ENCODE data around the gene PERCC1. TPM values are rescaled to one million over a fixed set of nuclear protein-coding genes. Genes with fewer than 3 reads are reported as not detected.

The PERCC1 gene
- total RNA-seq, 1 experiment from 2014 or later = not detected

DNA sequence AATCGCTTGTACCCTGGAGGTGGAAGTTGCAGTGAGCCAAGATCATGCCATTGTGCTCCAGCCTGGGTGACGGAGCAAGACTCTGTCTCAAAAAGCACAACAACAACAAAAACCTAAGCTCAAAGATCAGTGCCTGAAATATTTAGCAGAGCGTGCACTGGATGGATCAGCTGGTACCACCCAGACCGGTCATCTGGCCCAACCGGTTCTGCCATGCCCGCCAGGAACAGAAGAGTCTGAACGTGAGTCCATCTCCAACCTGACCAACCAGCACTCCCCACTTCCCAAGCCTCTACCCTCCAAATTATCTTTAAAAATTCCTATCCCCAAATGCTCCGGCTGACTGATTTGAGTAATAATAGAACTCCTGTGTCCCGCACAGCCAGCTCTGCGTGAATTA, 8.8 kb upstream of the PERCC1 start:
- Histone ChIP-seq H3F3A (ENCODE audit: low read length, unreplicated experiment) (no peaks in the 10 kb centered on the region), H3K36me3 (ENCODE audit: low read depth, low read length) (no peaks in the 10 kb centered on the region), H2AFZ (ENCODE audit: low read length) (no peak overlapping the region), H3K9ac (ENCODE audit: low read length) (no peak overlapping the region), H3K4me3 (ENCODE audit: low read length) (no peak overlapping the region), H3K27ac (ENCODE audit: low read length) (no peak overlapping the region), H3K27me3 (ENCODE audit: low read length) (no peaks in the 10 kb centered on the region), H3K79me2 (ENCODE audit: low read length) (peaks cover 32% of the 10 kb centered on the region), H3K4me2 (ENCODE audit: low read length) (no peak overlapping the region), H4K20me1 (ENCODE audit: low read length) (no peaks in the 10 kb centered on the region), H3K9me2 (replicated peaks; ENCODE audit: low read length) (no peaks in the 10 kb centered on the region), H3K9me3 (ENCODE audit: low read length) (no peaks in the 10 kb centered on the region), H3K4me1 (ENCODE audit: insufficient read depth, low read length) (0 out of 2 replicates have a peak, but pooled peaks cover 5% of the 10 kb centered on the region)
- DNase-seq = no peak
- ATAC-seq = no peak
- no TSS peak for BruUV-seq (replicated peaks)
- intact Hi-C loops (cut with micrococcal nuclease) = no loop called here
- ChIA-PET POLR2A (ENCODE audit: unreplicated experiment) (no interaction called here), CTCF (no interaction called here)
- TF ChIP-seq EZH2phosphoT487 (IDR thresholded peaks at IDR 0.05; ENCODE audit: borderline replicate concordance, low read length) (no peak), CTCF (conservative IDR thresholded peaks at IDR 0.05; ENCODE audit: low read depth, low read length) (no peak), EZH2 (IDR thresholded peaks at IDR 0.05; ENCODE audit: low read length, unreplicated experiment) (no peak)

DNA sequence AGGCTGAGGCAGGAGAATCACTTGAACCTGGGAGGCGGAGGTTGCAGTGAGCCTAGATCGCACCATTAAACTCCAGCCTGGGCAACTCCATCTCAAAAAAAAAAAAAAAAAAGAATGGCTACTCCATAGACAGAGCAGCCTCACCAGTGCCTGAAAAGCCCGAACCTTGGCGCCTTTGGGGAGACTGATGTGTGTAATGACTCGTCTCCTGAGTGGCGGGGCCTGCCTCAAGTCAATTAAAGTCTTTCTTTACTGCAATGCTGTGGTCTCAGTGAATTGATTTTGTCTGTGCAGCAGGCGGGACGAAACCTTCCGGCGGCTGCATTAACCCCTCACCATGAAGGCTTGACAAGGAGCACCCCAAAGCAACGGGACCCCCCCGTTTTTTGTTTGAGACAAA, 6.8 kb upstream of the PERCC1 start:
- 0 out of 2 replicates have a peak, but pooled peaks cover under 1% of the 10 kb centered on the region for H3K4me1 ChIP-seq (ENCODE audit: insufficient read depth, low read length)
- H2AFZ ChIP-seq (ENCODE audit: low read length) = no peak overlapping the region
- H3K9me2 ChIP-seq (replicated peaks; ENCODE audit: low read length) = no peaks in the 10 kb centered on the region
- no peak overlapping the region for H3K9ac ChIP-seq (ENCODE audit: low read length)
- no peaks in the 10 kb centered on the region for H4K20me1 ChIP-seq (ENCODE audit: low read length)
- ChIA-PET POLR2A (ENCODE audit: unreplicated experiment) (no interaction called here), CTCF (no interaction called here)
- intact Hi-C loops (cut with micrococcal nuclease) = no loop called here
- H3K79me2 ChIP-seq (ENCODE audit: low read length) = peaks cover 15% of the 10 kb centered on the region
- no TSS peak for BruUV-seq (replicated peaks)
- no peak overlapping the region for H3K27ac ChIP-seq (ENCODE audit: low read length)
- ATAC-seq (no peak), DNase-seq (no peak)
- no peaks in the 10 kb centered on the region for H3K36me3 ChIP-seq (ENCODE audit: low read depth, low read length)
- no peaks in the 10 kb centered on the region for H3K27me3 ChIP-seq (ENCODE audit: low read length)
- no peaks in the 10 kb centered on the region for H3K9me3 ChIP-seq (ENCODE audit: low read length)
- H3K4me2 ChIP-seq (ENCODE audit: low read length) = no peak overlapping the region
- H3F3A ChIP-seq (ENCODE audit: low read length, unreplicated experiment) = no peaks in the 10 kb centered on the region
- TF ChIP-seq EZH2phosphoT487 (IDR thresholded peaks at IDR 0.05; ENCODE audit: borderline replicate concordance, low read length) = no peak
- TF ChIP-seq CTCF (conservative IDR thresholded peaks at IDR 0.05; ENCODE audit: low read depth, low read length) = no peak
- TF ChIP-seq EZH2 (IDR thresholded peaks at IDR 0.05; ENCODE audit: low read length, unreplicated experiment) = no peak
- no peak overlapping the region for H3K4me3 ChIP-seq (ENCODE audit: low read length)

DNA sequence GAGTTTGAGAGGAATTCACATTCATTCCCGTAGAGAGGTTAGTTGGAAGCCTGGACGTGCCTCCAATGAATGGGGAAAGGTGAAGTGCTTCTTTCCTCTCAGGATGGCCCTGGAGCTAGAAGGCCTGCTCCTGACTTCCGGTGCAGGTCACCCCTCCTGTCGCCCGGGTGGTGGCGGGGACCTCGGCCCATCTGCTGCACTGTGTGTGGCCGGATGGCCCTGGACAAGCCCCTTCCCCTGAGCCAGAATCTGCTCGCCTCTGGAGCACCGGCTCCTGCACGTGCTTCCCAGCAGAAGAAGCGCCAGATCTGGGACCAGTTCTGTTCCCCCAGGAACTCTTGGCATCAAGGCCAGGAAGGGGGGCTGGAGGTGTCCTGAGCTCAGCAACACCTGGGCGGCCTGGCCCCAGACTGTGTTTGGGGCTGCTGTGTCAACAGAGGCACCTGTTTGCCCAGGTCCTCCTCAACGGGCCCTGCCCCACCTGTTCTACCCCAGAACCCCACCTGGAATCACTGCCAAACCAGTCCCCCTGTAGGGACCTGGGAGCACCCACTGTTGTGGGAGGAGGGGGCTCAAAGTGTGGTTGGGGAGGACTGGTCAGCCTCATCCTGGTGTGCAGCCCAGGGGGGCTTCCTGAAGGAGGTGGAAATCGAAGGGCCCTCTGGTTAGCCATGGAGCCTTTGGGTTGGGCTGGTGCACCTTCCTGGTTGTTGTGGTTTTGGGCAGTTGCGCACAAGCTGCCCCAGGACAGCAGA, 5.1 kb upstream of the PERCC1 start:
- Histone ChIP-seq H3K36me3 (ENCODE audit: low read depth, low read length) (no peaks in the 10 kb centered on the region), H3K27me3 (ENCODE audit: low read length) (no peaks in the 10 kb centered on the region), H3K9me3 (ENCODE audit: low read length) (no peaks in the 10 kb centered on the region), H3K4me1 (ENCODE audit: insufficient read depth, low read length) (no peaks in the 10 kb centered on the region), H2AFZ (ENCODE audit: low read length) (no peak overlapping the region), H3K4me3 (ENCODE audit: low read length) (no peak overlapping the region), H3K4me2 (ENCODE audit: low read length) (no peak overlapping the region), H3K9me2 (replicated peaks; ENCODE audit: low read length) (no peaks in the 10 kb centered on the region), H3K79me2 (ENCODE audit: low read length) (no peaks in the 10 kb centered on the region), H3K27ac (ENCODE audit: low read length) (no peak overlapping the region), H3F3A (ENCODE audit: low read length, unreplicated experiment) (no peaks in the 10 kb centered on the region), H3K9ac (ENCODE audit: low read length) (no peak overlapping the region), H4K20me1 (ENCODE audit: low read length) (no peaks in the 10 kb centered on the region)
- ATAC-seq (no peak), DNase-seq (no peak)
- BruUV-seq (replicated peaks) = no TSS peak
- POLR2A ChIA-PET (ENCODE audit: unreplicated experiment) = no interaction called here
- CTCF ChIA-PET = no interaction called here
- TF ChIP-seq CTCF (conservative IDR thresholded peaks at IDR 0.05; ENCODE audit: low read depth, low read length) (no peak), EZH2phosphoT487 (IDR thresholded peaks at IDR 0.05; ENCODE audit: borderline replicate concordance, low read length) (no peak), EZH2 (IDR thresholded peaks at IDR 0.05; ENCODE audit: low read length, unreplicated experiment) (no peak)
- intact Hi-C loops (cut with micrococcal nuclease) = no loop called here

Measured in PC-3 (cell line).